H1 (cell line): ENCODE results near the gene ALOX15. TPM values are rescaled to one million over a fixed set of nuclear protein-coding genes. Genes with fewer than 3 reads are reported as not detected.

Experiments
- CTCF ChIA-PET: fragments of 300-600 bp; sonication (Branson Sonifier 250); formaldehyde crosslinking; loops from one replicate; lab custom pipeline; 2021; ENCODE audit not compliant: partially characterized antibody; lab: Charles Lee
- POLR2A ChIA-PET: fragments of 300-600 bp; sonication (Branson Sonifier 250); formaldehyde crosslinking; loops from one replicate; lab custom pipeline; 2021; ENCODE audit warnings: inconsistent platforms; ENCODE audit not compliant: partially characterized antibody; lab: Charles Lee
- DNase-seq, 2 experiments: peaks; one replicate each; pipeline versions ENCODE4 v3.0.0 to v3.0.0-alpha.2; 2010 to 2022; ENCODE audit warnings: low spot score in 2 of 2, low read depth in 1 of 2, mixed read lengths in 1 of 2
- FAIRE-seq: peaks from 2 replicates; lab custom pipeline; 2011; peaks lifted over from hg19 to GRCh38; lab: Jason Lieb, UNC
- H2AFZ ChIP-seq: 2 replicates; pipeline ENCODE4 v1.8.1; 2012; ENCODE audit warnings: low read length, inconsistent platforms
- H2AK5ac ChIP-seq: 2 replicates; pipeline ENCODE4 v1.6.1; 2013; ENCODE audit warnings: low read depth, low read length
- H2BK120ac ChIP-seq: replicated peaks from 2 replicates; pipeline ENCODE3; 2013; ENCODE audit warnings: low read depth, low read length, inconsistent platforms
- H2BK12ac ChIP-seq: 2 replicates; pipeline ENCODE4 v1.6.1; 2013; ENCODE audit warnings: low read depth, low read length
- H2BK15ac ChIP-seq: 2 replicates; pipeline ENCODE4 v1.6.1; 2013; ENCODE audit warnings: low read length
- H2BK20ac ChIP-seq: 2 replicates; pipeline ENCODE4 v1.6.1; 2013; ENCODE audit warnings: low read length
- H2BK5ac ChIP-seq: 2 replicates; pipeline ENCODE4 v1.6.1; 2013; ENCODE audit warnings: low read depth, low read length
- H3K14ac ChIP-seq: 2 replicates; pipeline ENCODE4 v1.6.1; 2013; ENCODE audit warnings: inconsistent platforms; ENCODE audit not compliant: insufficient read length
- H3K18ac ChIP-seq: 2 replicates; pipeline ENCODE4 v1.6.1; 2013; ENCODE audit warnings: low read length; ENCODE audit errors: extremely low read depth
- H3K23ac ChIP-seq: 2 replicates; pipeline ENCODE4 v1.6.1; 2013; ENCODE audit warnings: inconsistent platforms; ENCODE audit not compliant: insufficient read length
- H3K23me2 ChIP-seq: 2 replicates; pipeline ENCODE4 v1.6.1; 2013; ENCODE audit warnings: low read depth, low read length
- H3K27ac ChIP-seq: 2 replicates; pipeline ENCODE4 v1.6.1; 2011; ENCODE audit warnings: low read depth, low read length, inconsistent platforms
- H3K27me3 ChIP-seq, 4 experiments: replicated peaks in 1 of 4; 1 replicate in 1 of 4; 2 replicates in 3 of 4; pipeline versions ENCODE4 v1.6.1 to v1.8.1; 2011 to 2013; ENCODE audit warnings: low read length in 3 of 4, mild to moderate bottlenecking in 3 of 4, inconsistent platforms in 2 of 4, mixed read lengths in 2 of 4, moderate library complexity in 1 of 4; ENCODE audit not compliant: control insufficient read depth in 3 of 4, insufficient read depth in 3 of 4; ENCODE audit errors: extremely low read depth in 1 of 4
- H3K36me3 ChIP-seq, 4 experiments: 2 replicates each; pipeline versions ENCODE4 v1.6.1 to v1.8.1; 2011 to 2013; ENCODE audit warnings: mild to moderate bottlenecking in 4 of 4, low read length in 3 of 4, moderate library complexity in 2 of 4, control low read depth in 1 of 4, inconsistent platforms in 1 of 4; ENCODE audit not compliant: insufficient read depth in 4 of 4, control insufficient read depth in 2 of 4
- H3K4ac ChIP-seq: replicated peaks from 2 replicates; pipeline ENCODE3; 2013; ENCODE audit warnings: low read length, low read depth, mixed read lengths, inconsistent platforms; ENCODE audit not compliant: insufficient read length
- H3K4me1 ChIP-seq, 4 experiments: replicated peaks in 1 of 4; 1 replicate in 1 of 4; 2 replicates in 3 of 4; pipeline versions ENCODE4 v1.6.1 to v1.8.1; 2011 to 2013; ENCODE audit warnings: low read length in 3 of 4, inconsistent platforms in 2 of 4, mixed read lengths in 1 of 4; ENCODE audit not compliant: insufficient read depth in 4 of 4, control insufficient read depth in 3 of 4
- H3K4me2 ChIP-seq, 2 experiments: 2 replicates each; pipeline versions ENCODE4 v1.6.1 to v1.8.1; 2011 to 2013; ENCODE audit warnings: low read depth in 2 of 2, low read length in 2 of 2, control low read depth in 1 of 2, inconsistent platforms in 1 of 2, mild to moderate bottlenecking in 1 of 2; ENCODE audit not compliant: insufficient read depth in 1 of 2
- H3K4me3 ChIP-seq, 4 experiments: fragments of 200-600, 300-600 bp in 1 of 4; sonication (generic), shearing (Covaris generic), sonication (Bioruptor Twin) in 1 of 4; 2 replicates each; pipeline versions ENCODE4 v1.5.1 to v1.8.1; 2011 to 2016; ENCODE audit warnings: low read length in 4 of 4, low read depth in 3 of 4, control low read depth in 2 of 4, inconsistent platforms in 2 of 4, mild to moderate bottlenecking in 2 of 4, mixed read lengths in 1 of 4, moderate library complexity in 1 of 4; ENCODE audit not compliant: insufficient read depth in 2 of 4; ENCODE audit errors: extremely low read depth in 1 of 4
- H3K56ac ChIP-seq: replicated peaks from 2 replicates; pipeline ENCODE3; 2013; ENCODE audit warnings: low read depth, mild to moderate bottlenecking, mixed read lengths, low read length, inconsistent platforms; ENCODE audit not compliant: insufficient read length
- H3K79me1 ChIP-seq: 2 replicates; pipeline ENCODE4 v1.6.1; 2013; ENCODE audit warnings: low read depth, low read length, control low read depth
- H3K79me2 ChIP-seq, 2 experiments: 2 replicates each; pipeline versions ENCODE4 v1.6.1 to v1.8.1; 2012 to 2013; ENCODE audit warnings: low read length in 2 of 2, mild to moderate bottlenecking in 2 of 2, inconsistent platforms in 1 of 2; ENCODE audit not compliant: insufficient read depth in 2 of 2, control insufficient read depth in 1 of 2
- H3K9ac ChIP-seq, 4 experiments: replicated peaks in 1 of 4; 1 replicate in 1 of 4; 2 replicates in 3 of 4; pipeline versions ENCODE4 v1.6.1 to v1.8.1; 2011 to 2013; ENCODE audit warnings: low read depth in 3 of 4, low read length in 3 of 4, control low read depth in 2 of 4, mild to moderate bottlenecking in 2 of 4, moderate library complexity in 2 of 4, inconsistent platforms in 1 of 4; ENCODE audit errors: extremely low read depth in 1 of 4
- H3K9me3 ChIP-seq, 2 experiments: 2 replicates each; pipeline versions ENCODE4 v1.6.1 to v1.8.1; 2012 to 2013; ENCODE audit warnings: mild to moderate bottlenecking in 2 of 2, moderate library complexity in 2 of 2, control low read depth in 1 of 2, inconsistent platforms in 1 of 2, low read depth in 1 of 2, low read length in 1 of 2, mixed read lengths in 1 of 2; ENCODE audit not compliant: insufficient read depth in 2 of 2
- H4K20me1 ChIP-seq, 2 experiments: replicated peaks in 1 of 2; 2 replicates each; pipeline versions ENCODE3 to v1.8.1; 2011 to 2013; ENCODE audit warnings: inconsistent platforms in 2 of 2, low read length in 2 of 2, mild to moderate bottlenecking in 1 of 2; ENCODE audit not compliant: insufficient read depth in 2 of 2, control insufficient read depth in 1 of 2
- H4K5ac ChIP-seq: 2 replicates; pipeline ENCODE4 v1.6.1; 2013; ENCODE audit warnings: low read length, low read depth, mixed read lengths, inconsistent platforms; ENCODE audit not compliant: insufficient read length
- H4K8ac ChIP-seq: 2 replicates; pipeline ENCODE4 v1.8.0; 2013; ENCODE audit warnings: mild to moderate bottlenecking, moderate library complexity, low read length, inconsistent platforms; ENCODE audit not compliant: insufficient read depth; ENCODE audit errors: extremely low read depth
- H4K91ac ChIP-seq: replicated peaks from 2 replicates; pipeline ENCODE3; 2013; ENCODE audit warnings: low read length, mixed read lengths, inconsistent platforms; ENCODE audit not compliant: insufficient read length
- ASH2L ChIP-seq: fragments of 200-600, 300-600 bp; sonication (generic); IDR thresholded peaks from one replicate; pipeline ENCODE4 v1.7.1; 2017; ENCODE audit warnings: low read length
- BCL11A ChIP-seq, 2 experiments: IDR thresholded peaks; one replicate each; pipeline ENCODE4 v1.6.1; 2011; ENCODE audit warnings: low read depth in 2 of 2, low read length in 2 of 2, mild to moderate bottlenecking in 2 of 2
- POLR2AphosphoS5 ChIP-seq: IDR thresholded peaks from 2 replicates; pipeline ENCODE4 v1.6.1; 2011; ENCODE audit warnings: low read depth, low read length
- SP2 ChIP-seq: IDR thresholded peaks from 2 replicates; pipeline ENCODE4 v1.6.1; 2012; ENCODE audit warnings: mild to moderate bottlenecking, low read length, inconsistent platforms
- SUZ12 ChIP-seq: fragments of 200-600 bp; sonication (generic); IDR thresholded peaks from 2 replicates; pipeline ENCODE4 v1.6.1; 2012; ENCODE audit warnings: mild to moderate bottlenecking, inconsistent platforms, low read length, moderate library complexity, mixed read lengths
- TAF7 ChIP-seq: optimal IDR thresholded peaks from 2 replicates; pipeline ENCODE3; 2011; ENCODE audit warnings: low read depth, mild to moderate bottlenecking, inconsistent platforms, low read length, moderate library complexity, borderline replicate concordance
- WGBS, 2 experiments: shearing (Covaris generic) in 1 of 2; methylation state at CpG; one replicate each; pipeline versions ENCODE4 v1.1.6 to v1.1.7; 2013 to 2015; ENCODE audit warnings: low lambda C conversion rate in 2 of 2, mixed read lengths in 2 of 2, inconsistent platforms in 1 of 2, low coverage in 1 of 2, missing lambda C conversion rate in 1 of 2; ENCODE audit not compliant: insufficient replicate concordance in 2 of 2, insufficient coverage in 1 of 2, insufficient read length in 1 of 2; ENCODE audit errors: extremely low coverage in 1 of 2, missing lambda C conversion rate in 1 of 2; 5-methylcytosine and 5-hydroxymethylcytosine counted together
- polyA plus RNA-seq, 7 experiments: library from polyadenylated mRNA; depleted of rRNA in 3 of 7; stranded (reverse) in 5 of 7; unstranded in 2 of 7; fragments of >200 nt in 5 of 7; fragments of 200-250 nt in 2 of 7; gene quantifications; 1 replicate in 5 of 7; 2 replicates in 1 of 7; 4 replicates in 1 of 7; pipeline versions ENCODE4 v1.2.1 to v1.2.3, GENCODE V29; 2011 to 2013; ENCODE audit warnings: missing spikeins in 2 of 7, mixed read lengths in 2 of 7
- total RNA-seq: library from RNA; stranded (reverse); fragmentation: NEBNext Ultra II Directional; extraction: Animal tissue kit (Norgen Biotek cat#: 25700); gene quantifications from 2 replicates; pipeline ENCODE4 v1.2.1, GENCODE V29; 2021

Gene ALOX15
- total and polyA plus RNA-seq, 2 of the 8 experiments (the other 6 are each of a cell fraction or from before 2014, with no cell fraction given): 1.5 to 1.7 TPM

DNA sequence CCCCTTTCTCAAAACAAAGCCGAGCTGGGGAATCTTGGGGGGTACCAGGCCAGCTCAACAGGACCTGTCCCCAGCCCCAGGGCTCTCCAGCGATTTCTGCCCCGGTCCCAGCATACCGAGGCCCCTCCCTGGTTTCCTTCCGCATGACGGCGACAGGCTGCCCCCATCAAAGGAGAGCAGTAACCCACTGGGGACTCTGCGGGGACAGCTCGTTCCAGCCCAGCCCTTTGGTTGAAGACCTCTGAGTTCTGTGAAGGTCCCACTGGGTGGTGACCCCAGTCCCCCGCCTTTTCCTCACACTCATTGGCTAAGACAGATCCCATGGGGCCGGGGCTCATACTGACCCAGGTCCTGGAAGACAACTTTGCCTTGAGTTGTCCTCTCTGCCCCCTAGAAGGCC lies 53.1 kb downstream of the ALOX15 start:
- no peak overlapping the region for H3K4me3 ChIP-seq
- H4K8ac ChIP-seq: no peak overlapping the region
- peaks cover 0 to 1% of the 10 kb centered on the region in 2 experiments for H4K20me1 ChIP-seq
- H3K79me2 ChIP-seq: no peaks in the 10 kb centered on the region
- H2BK12ac ChIP-seq: no peak overlapping the region
- peaks cover 10% of the 10 kb centered on the region; the same call in 1 of the 2 replicates for H3K23me2 ChIP-seq
- H3K56ac ChIP-seq: no peak overlapping the region
- H3K79me1 ChIP-seq: no peaks in the 10 kb centered on the region
- H3K9ac ChIP-seq: no peak overlapping the region
- no peak overlapping the region for H2AFZ ChIP-seq
- H2BK20ac ChIP-seq: no peak overlapping the region
- H3K14ac ChIP-seq: no peak overlapping the region
- DNase-seq (no peak), FAIRE-seq (no peak)
- no peak overlapping the region for H3K4me2 ChIP-seq
- no peak overlapping the region for H2AK5ac ChIP-seq
- no peak overlapping the region for H3K27ac ChIP-seq
- peaks cover 8 to 35% (median 30%) of the 10 kb centered on the region in 4 experiments for H3K27me3 ChIP-seq
- POLR2A ChIA-PET: interaction anchor here (1.0 to 1.2 kb wide), 3 partner anchors 9 to 41 kb away, joined by 3 read pairs; no protein-coding TSS in a partner anchor
- H4K5ac ChIP-seq: no peak overlapping the region
- H2BK15ac ChIP-seq: no peak overlapping the region
- WGBS, 2 experiments: 85% methylated on average over 11 of the region's 11 CpGs; no CpG with 5 or more reads in 1 of the 2 experiments
- H3K36me3 ChIP-seq: no peaks in the 10 kb centered on the region
- no peak overlapping the region for H3K18ac ChIP-seq
- H3K9me3 ChIP-seq: no peaks in the 10 kb centered on the region
- no peak overlapping the region for H3K23ac ChIP-seq
- TF ChIP-seq POLR2AphosphoS5 (no peak), SUZ12 (no peak), SP2 (no peak), BCL11A (IDR thresholded peaks at IDR 0.05; ENCODE audit: low read depth in 2 of 2, low read length in 2 of 2) (no peak), ASH2L (no peak), TAF7 (no peak)
- H3K4ac ChIP-seq: no peak overlapping the region
- no peak overlapping the region for H2BK5ac ChIP-seq
- H2BK120ac ChIP-seq: no peak overlapping the region
- H3K4me1 ChIP-seq: peaks cover 0 to 13% (median 8%) of the 10 kb centered on the region in 4 experiments; a peak in 6 of 7 replicates
- H4K91ac ChIP-seq: no peak overlapping the region
- CTCF ChIA-PET: interaction anchor here (0.7 to 4.2 kb wide), 5 partner anchors 9 to 37 kb away, joined by 3 to 39 read pairs (median 4); no protein-coding TSS in a partner anchor
